CD14-positive monocyte (primary cell): ENCODE measurements around the gene FBXO36. TPM values are rescaled to one million over a fixed set of nuclear protein-coding genes. Genes with fewer than 3 reads are reported as not detected.
A peak's percentile ranks its signal among the peaks of the same experiment; 100 is the strongest.

Experiments used
- DNase-seq, 3 donors: peaks; one replicate each; pipeline ENCODE4 v3.0.0-alpha.2; 2011 to 2022
- H2AFZ ChIP-seq: 2 replicates; pipeline ENCODE4 v1.6.0; 2012; ENCODE audit warnings: mild to moderate bottlenecking, low read depth, low read length, inconsistent platforms; ENCODE audit not compliant: insufficient read depth, poor library complexity, severe bottlenecking
- H3K27ac ChIP-seq, 2 donors: 1 replicate in 1 of 2; 2 replicates in 1 of 2; pipeline ENCODE4 v1.5.1; 2012 to 2013; ENCODE audit warnings: low read length in 2 of 2, control low read depth in 1 of 2, inconsistent platforms in 1 of 2, low read depth in 1 of 2, mild to moderate bottlenecking in 1 of 2
- H3K27me3 ChIP-seq, 2 donors: one replicate each; pipeline versions ENCODE4 v1.6.0 to v1.6.1; 2011 to 2013; ENCODE audit warnings: low read length in 2 of 2; ENCODE audit not compliant: control insufficient read depth in 2 of 2, insufficient read depth in 2 of 2
- H3K36me3 ChIP-seq, 2 donors: replicated peaks in 1 of 2; 1 replicate in 1 of 2; 2 replicates in 1 of 2; pipeline versions ENCODE4 v1.5.1 to v1.6.1; 2012 to 2013; ENCODE audit warnings: low read length in 2 of 2, control low read depth in 1 of 2, inconsistent platforms in 1 of 2, mild to moderate bottlenecking in 1 of 2; ENCODE audit not compliant: insufficient read depth in 2 of 2, control insufficient read depth in 1 of 2
- H3K4me1 ChIP-seq, 2 donors: 1 replicate in 1 of 2; 2 replicates in 1 of 2; pipeline versions ENCODE4 v1.5.1 to v1.6.1; 2012 to 2013; ENCODE audit warnings: low read length in 2 of 2, control low read depth in 1 of 2, inconsistent platforms in 1 of 2, mild to moderate bottlenecking in 1 of 2, moderate library complexity in 1 of 2; ENCODE audit not compliant: insufficient read depth in 2 of 2, control insufficient read depth in 1 of 2
- H3K4me2 ChIP-seq: replicated peaks from 2 replicates; pipeline ENCODE3; 2012; ENCODE audit warnings: low read length, moderate library complexity, mild to moderate bottlenecking; ENCODE audit not compliant: poor library complexity, severe bottlenecking; ENCODE audit errors: extremely low read depth
- H3K4me3 ChIP-seq, 3 experiments: fragments of 200-600 bp in 1 of 3; sonication (generic) in 1 of 3; replicated peaks in 1 of 3; 1 replicate in 2 of 3; 2 replicates in 1 of 3; pipeline ENCODE4 v1.5.1; 2011 to 2013; ENCODE audit warnings: low read length in 3 of 3, mild to moderate bottlenecking in 3 of 3, control low read depth in 2 of 3, low read depth in 2 of 3, inconsistent platforms in 1 of 3, moderate library complexity in 1 of 3
- H3K79me2 ChIP-seq: 2 replicates; pipeline ENCODE4 v1.6.0; 2012; ENCODE audit warnings: mild to moderate bottlenecking, control low read depth, inconsistent platforms, low read length, moderate library complexity; ENCODE audit not compliant: insufficient read depth
- H3K9ac ChIP-seq: 2 replicates; pipeline ENCODE4 v1.6.0; 2017; ENCODE audit warnings: low read length, mild to moderate bottlenecking; ENCODE audit not compliant: insufficient read depth, poor library complexity, severe bottlenecking
- H3K9me3 ChIP-seq, 2 donors: replicated peaks in 1 of 2; 1 replicate in 1 of 2; 2 replicates in 1 of 2; pipeline versions ENCODE4 v1.5.1 to v1.6.1; 2012 to 2013; ENCODE audit warnings: low read length in 2 of 2, control low read depth in 1 of 2; ENCODE audit not compliant: control insufficient read depth in 1 of 2, insufficient read depth in 1 of 2
- H4K20me1 ChIP-seq: 2 replicates; pipeline ENCODE4 v1.6.0; 2012; ENCODE audit warnings: mild to moderate bottlenecking, low read length, control low read depth, moderate library complexity; ENCODE audit not compliant: insufficient read depth
- H3K27ac Mint-ChIP-seq, 7 donors: one replicate each; pipeline ENCODE4 v1.8.0; 2020; ENCODE audit warnings: mild to moderate bottlenecking in 7 of 7, mixed read lengths in 7 of 7, moderate library complexity in 6 of 7, inconsistent platforms in 2 of 7
- H3K27me3 Mint-ChIP-seq, 3 donors: one replicate each; pipeline ENCODE4 v1.8.0; 2021 to 2022; ENCODE audit warnings: low read depth in 3 of 3, mild to moderate bottlenecking in 3 of 3, mixed read lengths in 3 of 3, moderate library complexity in 3 of 3, inconsistent platforms in 1 of 3
- H3K36me3 Mint-ChIP-seq, 2 donors: one replicate each; pipeline ENCODE4 v1.8.0; 2020; ENCODE audit warnings: mixed read lengths in 2 of 2, inconsistent platforms in 1 of 2, mild to moderate bottlenecking in 1 of 2
- H3K4me1 Mint-ChIP-seq: one replicate; pipeline ENCODE4 v1.8.0; 2020; ENCODE audit warnings: mild to moderate bottlenecking, mixed read lengths
- H3K4me3 Mint-ChIP-seq, 2 donors: one replicate each; pipeline ENCODE4 v1.8.0; 2020; ENCODE audit warnings: mild to moderate bottlenecking in 2 of 2, mixed read lengths in 2 of 2, moderate library complexity in 1 of 2
- H3K9me3 Mint-ChIP-seq, 7 donors: one replicate each; pipeline ENCODE4 v1.8.0; 2020 to 2022; ENCODE audit warnings: mixed read lengths in 7 of 7, mild to moderate bottlenecking in 6 of 7, moderate library complexity in 6 of 7, inconsistent platforms in 2 of 7
- WGBS: methylation state at CpG from one replicate; pipeline ENCODE4 v1.1.5; 2013; ENCODE audit warnings: missing lambda C conversion rate; ENCODE audit not compliant: insufficient coverage; 5-methylcytosine and 5-hydroxymethylcytosine counted together
- intact Hi-C, 2 donors: fragments of 100-400 bp; cut with micrococcal nuclease; formaldehyde crosslinking; loops; one replicate each; pipeline versions ENCODE4 v1.15.0 to v1.15.1; 2023
- polyA plus RNA-seq, 3 donors: library from polyadenylated mRNA; depleted of rRNA in 1 of 3; unstranded in 2 of 3; stranded (reverse) in 1 of 3; fragments of 300-500 nt in 2 of 3; fragments of >200 nt in 1 of 3; fragmentation: Illumina TruSeq in 2 of 3; gene quantifications; 1 replicate in 2 of 3; 2 replicates in 1 of 3; pipeline ENCODE4 v1.2.3, GENCODE V29; 2012 to 2021
- TF ChIP-seq, protein P1 (sequence below): fragments of 200-600 bp; IDR thresholded peaks from one replicate; pipeline ENCODE4 v1.8.0; 2022; ENCODE audit warnings: antibody characterized with exemption, mild to moderate bottlenecking

FBXO36 gene
- polyA plus RNA-seq, 3 donors: 0.52 to 0.90 (median 0.72) TPM

DNA sequence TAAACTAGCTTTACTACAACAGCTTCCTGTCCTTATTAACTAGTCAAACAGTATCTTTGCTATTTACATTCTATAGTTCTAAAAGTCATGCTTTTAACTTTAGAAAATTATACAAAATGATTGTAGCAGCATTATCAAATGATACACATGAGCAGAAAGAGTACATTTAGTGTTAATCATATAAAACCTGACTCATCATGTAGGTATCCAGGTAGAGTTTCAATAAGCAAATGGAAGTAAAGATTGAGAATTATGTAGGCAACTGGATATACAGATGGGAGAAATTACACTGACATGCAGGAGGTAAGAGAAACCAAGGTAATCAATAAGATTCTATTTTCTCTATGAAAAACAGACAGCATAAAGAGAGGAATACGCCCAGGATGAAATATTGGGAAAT lies 34.3 kb upstream of the FBXO36 start:
- no peak overlapping the region for H3K27ac ChIP-seq
- no peaks in the 10 kb centered on the region for H3K9me3 Mint-ChIP-seq
- TF ChIP-seq, protein P1, sequence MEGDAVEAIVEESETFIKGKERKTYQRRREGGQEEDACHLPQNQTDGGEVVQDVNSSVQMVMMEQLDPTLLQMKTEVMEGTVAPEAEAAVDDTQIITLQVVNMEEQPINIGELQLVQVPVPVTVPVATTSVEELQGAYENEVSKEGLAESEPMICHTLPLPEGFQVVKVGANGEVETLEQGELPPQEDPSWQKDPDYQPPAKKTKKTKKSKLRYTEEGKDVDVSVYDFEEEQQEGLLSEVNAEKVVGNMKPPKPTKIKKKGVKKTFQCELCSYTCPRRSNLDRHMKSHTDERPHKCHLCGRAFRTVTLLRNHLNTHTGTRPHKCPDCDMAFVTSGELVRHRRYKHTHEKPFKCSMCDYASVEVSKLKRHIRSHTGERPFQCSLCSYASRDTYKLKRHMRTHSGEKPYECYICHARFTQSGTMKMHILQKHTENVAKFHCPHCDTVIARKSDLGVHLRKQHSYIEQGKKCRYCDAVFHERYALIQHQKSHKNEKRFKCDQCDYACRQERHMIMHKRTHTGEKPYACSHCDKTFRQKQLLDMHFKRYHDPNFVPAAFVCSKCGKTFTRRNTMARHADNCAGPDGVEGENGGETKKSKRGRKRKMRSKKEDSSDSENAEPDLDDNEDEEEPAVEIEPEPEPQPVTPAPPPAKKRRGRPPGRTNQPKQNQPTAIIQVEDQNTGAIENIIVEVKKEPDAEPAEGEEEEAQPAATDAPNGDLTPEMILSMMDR: no peak
- H3K27me3 Mint-ChIP-seq: no peaks in the 10 kb centered on the region
- H3K9me3 ChIP-seq: no peaks in the 10 kb centered on the region
- H2AFZ ChIP-seq: no peak overlapping the region
- no peaks in the 10 kb centered on the region for H3K27me3 ChIP-seq
- H3K27ac Mint-ChIP-seq: no peak overlapping the region
- H3K79me2 ChIP-seq: peaks cover 100% of the 10 kb centered on the region
- no CpG with 5 or more reads among the region's 1 CpG for WGBS
- H3K36me3 ChIP-seq: peaks cover 14 to 52% of the 10 kb centered on the region in 2 donors
- DNase-seq: no peak
- no peak overlapping the region for H3K4me3 Mint-ChIP-seq
- H3K4me2 ChIP-seq: no peak overlapping the region
- H3K9ac ChIP-seq: no peak overlapping the region
- H3K4me3 ChIP-seq: no peak overlapping the region
- H4K20me1 ChIP-seq: peaks cover 100% of the 10 kb centered on the region
- no peaks in the 10 kb centered on the region for H3K4me1 ChIP-seq
- H3K4me1 Mint-ChIP-seq: peaks cover 3% of the 10 kb centered on the region
- intact Hi-C loops: no loop called here
- peaks cover 17 to 52% of the 10 kb centered on the region in 2 donors for H3K36me3 Mint-ChIP-seq

DNA sequence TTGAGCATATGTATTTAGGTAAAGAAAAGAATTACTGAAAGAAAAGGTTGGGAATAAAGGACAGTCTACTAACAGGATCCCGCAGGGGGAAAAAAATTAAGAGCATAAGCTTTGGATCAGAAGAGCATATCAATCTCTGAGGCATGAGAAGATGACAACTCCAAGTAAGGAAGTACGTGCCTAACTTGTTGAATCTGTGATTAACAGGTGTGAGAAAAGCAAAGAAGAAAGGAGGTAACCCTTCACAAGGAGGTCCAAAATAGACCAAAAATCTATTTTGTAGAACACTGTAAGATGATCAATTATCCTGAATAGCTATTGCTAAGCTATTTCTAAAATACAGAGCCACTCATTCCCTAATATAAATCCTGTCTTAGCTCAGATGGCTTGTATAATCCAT lies 33.3 kb upstream of the FBXO36 start:
- Mint-ChIP-seq H3K9me3 (no peaks in the 10 kb centered on the region), H3K4me3 (no peak overlapping the region), H3K27me3 (no peaks in the 10 kb centered on the region), H3K4me1 (peaks cover 3% of the 10 kb centered on the region), H3K36me3 (peaks cover 21 to 62% of the 10 kb centered on the region in 2 donors), H3K27ac (peak overlapping the region in 3 of 7 donors; percentile 1 to 4 (median 1))
- H3K79me2 ChIP-seq: peaks cover 100% of the 10 kb centered on the region
- H2AFZ ChIP-seq: no peak overlapping the region
- H3K9me3 ChIP-seq: no peaks in the 10 kb centered on the region
- TF ChIP-seq, protein P1: no peak
- 80% methylated on average over 1 of the region's 2 CpGs for WGBS
- no peak overlapping the region for H3K4me2 ChIP-seq
- no peak for DNase-seq
- H3K27ac ChIP-seq: peak overlapping the region in 1 of 2 donors; percentile 6
- H4K20me1 ChIP-seq: peaks cover 100% of the 10 kb centered on the region
- intact Hi-C loops: no loop called here
- no peaks in the 10 kb centered on the region for H3K4me1 ChIP-seq
- peaks cover 14 to 61% of the 10 kb centered on the region in 2 donors for H3K36me3 ChIP-seq
- no peaks in the 10 kb centered on the region for H3K27me3 ChIP-seq
- H3K4me3 ChIP-seq: no peak overlapping the region
- no peak overlapping the region for H3K9ac ChIP-seq
